ENCODE data around the gene LGALS4.
"Not testable (repeated sequence)": the region's sequence is repeated elsewhere in the genome, so short reads cannot be mapped to it uniquely, and the experiment has no call there.

The LGALS4 gene

GRCh38 chr19:38817081-38817480 is 4.3 kb upstream of the LGALS4 start:
- DNase-seq = no peak

- no peak for DNase-seq
Observed at GRCh38 chr19:38816131-38816750, 3.5 kb upstream of the LGALS4 start.

DNA sequence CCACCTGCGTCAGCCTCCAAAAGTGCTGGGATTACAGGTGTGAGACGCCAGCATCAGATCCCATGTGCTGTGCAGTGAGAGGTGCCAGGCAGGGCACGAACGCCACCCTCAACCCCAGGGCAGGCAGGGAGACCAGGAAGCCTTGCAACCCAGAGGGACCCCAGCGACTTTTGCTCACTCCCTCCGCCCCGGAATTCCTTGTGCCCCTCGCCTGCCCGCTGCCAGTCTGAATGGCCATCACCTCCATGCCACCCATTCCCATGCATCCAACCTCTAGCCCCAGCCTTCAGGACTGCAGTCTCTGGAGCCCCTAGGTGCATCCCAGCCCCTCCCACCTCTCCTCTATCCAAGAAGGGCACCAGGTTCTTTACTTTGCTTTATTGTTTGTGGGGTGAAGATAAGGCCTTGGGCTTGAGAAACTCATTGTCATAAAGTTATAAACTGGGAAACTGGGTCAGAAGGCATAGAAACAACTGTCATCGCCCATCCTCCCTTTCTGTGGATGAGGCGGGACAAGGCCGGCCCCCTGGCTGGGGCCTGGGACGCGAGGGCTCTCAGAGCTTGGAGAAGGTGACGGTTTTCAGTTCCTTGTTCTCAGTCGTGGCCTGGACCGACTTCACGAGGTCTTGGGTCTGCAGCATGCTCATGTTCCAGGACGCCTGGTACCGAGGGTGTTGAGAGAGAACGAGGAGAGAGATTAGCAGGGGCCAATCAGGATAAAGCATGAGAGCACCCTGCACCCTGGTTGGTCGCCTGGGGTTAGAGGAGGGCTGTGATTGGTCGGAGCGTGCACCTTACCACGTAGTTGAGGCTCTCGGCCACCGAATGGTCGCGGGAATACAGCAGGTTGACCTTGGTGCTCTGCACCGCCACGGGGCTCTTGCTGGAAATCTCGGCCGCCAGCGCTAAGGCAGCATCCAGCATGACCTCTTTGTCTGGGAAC is 2.6 kb upstream of the LGALS4 start:
- DNase-seq = no peak

DNA sequence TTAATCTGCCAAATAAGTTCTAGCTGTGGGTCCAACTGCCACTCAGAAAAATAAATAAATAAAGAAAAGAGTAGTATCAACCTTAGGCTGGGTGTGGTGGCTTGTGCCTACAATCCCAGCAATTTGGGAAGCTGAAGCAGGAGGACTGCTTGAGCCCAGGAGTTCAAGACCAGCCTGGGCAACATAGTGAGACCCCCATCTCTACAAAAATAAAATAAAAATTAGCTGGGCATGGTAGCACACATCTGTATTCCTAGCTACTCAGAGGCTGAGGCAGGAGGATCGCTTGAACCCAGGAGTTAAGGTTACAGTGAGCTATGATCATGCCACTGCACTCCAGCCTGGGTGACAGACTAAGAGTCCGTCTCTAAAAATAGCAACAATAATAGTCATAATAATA is 1.2 kb upstream of the LGALS4 start:
- not testable (repeated sequence) for DNase-seq

GRCh38 chr19:38813323-38813722 is 578 bp upstream of the LGALS4 start:
- DNase-seq = no peak

- no peak for DNase-seq
Observed at GRCh38 chr19:38812009-38812840, 520 bp downstream of the LGALS4 start.

GRCh38 chr19:38809592-38810252 is 3.0 kb downstream of the LGALS4 start:
- no peak for DNase-seq

DNA sequence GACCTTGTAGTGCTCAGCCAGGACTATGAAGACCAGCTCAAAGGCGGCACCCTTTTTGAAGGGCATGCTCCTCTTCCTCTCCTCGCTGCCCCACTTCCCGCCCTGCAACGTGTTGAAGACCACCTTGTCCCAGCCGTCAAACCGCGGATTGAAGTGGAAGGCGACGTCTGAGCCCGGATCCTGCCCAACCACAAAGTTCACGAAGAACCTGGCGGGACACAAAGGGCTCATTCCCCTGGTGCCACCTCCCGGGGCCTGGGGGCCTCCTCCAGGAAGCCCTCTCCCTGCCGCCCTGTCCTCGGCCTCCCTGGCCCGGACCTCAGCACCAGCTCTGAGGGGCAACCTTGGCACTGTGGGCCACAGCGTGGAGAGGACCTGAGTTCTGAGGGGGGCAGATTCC is 4.0 kb downstream of the LGALS4 start:
- DNase-seq = no peak

DNA sequence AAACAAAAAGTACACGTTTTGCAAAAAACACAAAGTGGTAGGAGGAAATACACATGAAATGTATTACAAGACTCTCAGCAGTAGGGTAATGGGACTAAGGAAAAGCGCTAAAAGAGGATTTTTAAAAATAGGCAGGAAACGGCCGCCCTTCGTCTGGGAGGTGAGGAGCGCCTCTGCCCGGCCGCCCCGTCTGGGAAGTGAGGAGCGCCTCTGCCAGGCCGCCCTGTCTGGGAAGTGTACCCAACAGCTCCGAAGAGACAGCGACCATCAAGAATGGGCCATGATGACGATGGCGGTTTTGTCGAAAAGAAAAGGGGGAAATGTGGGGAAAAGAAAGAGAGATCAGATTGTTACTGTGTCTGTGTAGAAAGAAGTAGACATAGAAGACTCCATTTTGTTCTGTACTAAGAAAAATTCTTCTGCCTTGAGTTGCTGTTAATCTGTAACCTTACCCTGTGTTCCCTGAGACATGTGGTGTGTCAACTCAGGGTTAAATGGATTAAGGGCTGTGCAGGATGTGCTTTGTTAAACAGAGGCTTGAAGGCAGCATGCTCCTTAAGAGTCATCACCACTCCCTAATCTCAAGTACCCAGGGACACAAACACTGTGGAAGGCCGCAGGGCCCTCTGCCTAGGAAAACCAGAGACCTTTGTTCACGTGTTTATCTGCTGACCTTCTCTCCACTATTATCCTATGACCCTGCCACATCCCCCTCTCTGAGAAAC is 5.2 kb downstream of the LGALS4 start:
- DNase-seq = not testable (repeated sequence)

GRCh38 chr19:38806371-38806770 is 6.4 kb downstream of the LGALS4 start:
- no peak for DNase-seq

DNA sequence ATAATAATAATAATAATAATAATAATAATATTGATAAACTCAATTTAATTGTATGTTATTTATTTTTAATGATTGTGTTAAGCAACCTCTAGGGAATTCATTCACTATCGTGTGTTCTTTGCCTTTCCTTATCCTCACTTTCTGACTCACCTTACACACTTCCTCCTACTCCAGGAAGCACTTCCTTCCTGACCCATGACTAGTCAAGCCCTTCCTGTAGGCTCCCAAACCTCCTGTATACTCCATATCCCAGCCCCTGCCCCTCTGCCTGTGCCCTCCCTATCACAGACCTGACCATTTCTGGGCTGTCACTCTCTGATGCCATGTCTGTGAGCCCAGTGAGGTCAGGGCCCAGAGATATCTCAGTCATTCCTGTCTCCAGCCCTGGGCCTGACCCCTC is 7.6 kb downstream of the LGALS4 start:
- DNase-seq = no peak

GRCh38 chr19:38803543-38803942 is 9.2 kb downstream of the LGALS4 start:
- no peak for DNase-seq

GRCh38 chr19:38801359-38802095 is 11.2 kb downstream of the LGALS4 start:
- no peak for DNase-seq

- DNase-seq = no peak
Observed at GRCh38 chr19:38800577-38801347, 12.0 kb downstream of the LGALS4 start.

DNA sequence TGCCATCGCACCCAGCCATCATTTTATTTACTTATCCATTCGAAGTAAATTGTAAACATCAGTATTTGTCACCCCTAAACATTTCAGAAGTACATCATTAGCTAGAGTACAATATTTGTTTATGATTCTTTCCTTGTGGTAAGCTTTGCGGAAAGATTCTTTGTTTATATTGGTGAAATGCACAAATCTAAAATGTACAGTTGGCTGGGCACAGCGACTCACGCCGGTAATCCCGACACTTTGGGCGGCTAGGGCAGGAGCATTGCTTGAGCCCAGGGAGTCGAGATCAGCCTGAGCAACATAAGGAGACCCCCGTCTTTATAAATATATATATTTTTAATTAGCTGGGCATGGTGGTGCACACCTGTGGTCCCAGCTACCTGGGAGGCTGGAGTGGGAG is 13.6 kb downstream of the LGALS4 start:
- no peak for DNase-seq

- DNase-seq = not testable (repeated sequence)
Observed at GRCh38 chr19:38797781-38798180, 15.0 kb downstream of the LGALS4 start.

- no peak for DNase-seq
Observed at GRCh38 chr19:38796154-38796553, 16.6 kb downstream of the LGALS4 start.

- no peak for DNase-seq
Observed at GRCh38 chr19:38795549-38795948, 17.2 kb downstream of the LGALS4 start.

DNA sequence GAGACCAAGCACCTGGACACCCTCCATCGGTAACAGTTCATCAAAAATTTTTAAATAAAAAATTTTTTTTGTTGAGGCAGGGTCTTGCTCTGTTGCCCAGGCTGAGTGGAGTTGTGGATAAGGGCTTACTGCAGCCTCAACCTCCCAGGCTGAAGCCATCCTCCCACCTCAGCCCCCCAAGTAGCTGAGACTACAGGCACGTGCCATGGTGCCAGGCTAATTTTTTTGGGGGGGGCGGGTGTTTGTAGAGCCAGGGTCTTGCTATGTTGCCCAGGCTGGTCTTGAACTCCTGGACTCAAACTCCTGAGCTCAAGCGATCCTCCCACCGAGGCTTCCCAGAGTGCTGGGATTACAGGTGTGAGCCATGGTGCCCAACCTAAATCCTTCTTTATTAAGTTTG is 19.1 kb downstream of the LGALS4 start:
- DNase-seq = no peak

DNA sequence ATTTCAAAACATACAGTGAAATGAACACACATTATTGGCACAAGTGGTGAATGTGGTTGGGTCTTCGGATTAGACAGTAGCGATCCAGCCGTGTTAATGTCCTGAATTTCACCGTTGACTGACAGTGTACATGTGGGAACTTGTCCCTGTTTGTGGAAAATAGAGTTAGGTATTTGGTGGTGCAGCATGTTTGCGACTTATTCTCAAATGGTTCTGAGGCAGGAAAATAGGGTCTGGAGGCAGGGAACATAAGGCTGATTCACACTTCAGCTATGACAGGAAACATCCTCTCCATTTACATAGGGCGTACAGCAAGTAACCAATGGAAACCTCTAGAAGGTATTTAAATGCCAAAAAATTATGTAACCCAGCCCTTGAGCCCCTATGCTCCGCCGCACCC is 19.6 kb downstream of the LGALS4 start:
- no peak for DNase-seq

Data from stimulated activated naive CD4-positive, alpha-beta T cell treated with Interleukin-2 at 50 U/mL for 16 hours (primary cell).